DMS114 treated with DMSO at 0.1 percent for 48 hours (cell line): ENCODE data around the gene BICRA.
"Not testable (repeated sequence)": the region's sequence is repeated elsewhere in the genome, so short reads cannot be mapped to it uniquely, and the experiment has no call there.

Source experiments
- DNase-seq: peaks from one replicate; lab custom pipeline; 2025; ENCODE audit not compliant: unreplicated experiment; lab: John Stamatoyannopoulos, UW

BICRA gene

GRCh38 chr19:47660435-47660832 is 51.5 kb downstream of the BICRA start:
- no peak for DNase-seq

GRCh38 chr19:47661161-47661560 is 52.2 kb downstream of the BICRA start:
- DNase-seq = no peak

GRCh38 chr19:47661611-47662010 is 52.7 kb downstream of the BICRA start:
- DNase-seq = no peak

GRCh38 chr19:47663435-47663910 is 54.5 kb downstream of the BICRA start:
- no peak for DNase-seq

GRCh38 chr19:47663911-47664771 is 55.2 kb downstream of the BICRA start:
- no peak for DNase-seq

- not testable (repeated sequence) for DNase-seq
Observed at GRCh38 chr19:47668556-47668955, 59.6 kb downstream of the BICRA start.

GRCh38 chr19:47670736-47671135 is 61.8 kb downstream of the BICRA start:
- no peak for DNase-seq

GRCh38 chr19:47671499-47671898 is 62.6 kb downstream of the BICRA start:
- no peak for DNase-seq

GRCh38 chr19:47673426-47673825 is 64.5 kb downstream of the BICRA start:
- no peak for DNase-seq

GRCh38 chr19:47674548-47674947 is 65.6 kb downstream of the BICRA start:
- no peak for DNase-seq

- no peak for DNase-seq
Observed at GRCh38 chr19:47675271-47675670, 66.3 kb downstream of the BICRA start.

- DNase-seq = no peak
Observed at GRCh38 chr19:47675859-47676258, 66.9 kb downstream of the BICRA start.

GRCh38 chr19:47676811-47677210 is 67.9 kb downstream of the BICRA start:
- no peak for DNase-seq

GRCh38 chr19:47679251-47679900 is 70.4 kb downstream of the BICRA start:
- DNase-seq = no peak

- DNase-seq = no peak
Observed at GRCh38 chr19:47679922-47680857, 71.3 kb downstream of the BICRA start.

- DNase-seq = no peak
Observed at GRCh38 chr19:47680858-47681332, 72.0 kb downstream of the BICRA start.

- DNase-seq = no peak
Observed at GRCh38 chr19:47681388-47681787, 72.5 kb downstream of the BICRA start.

GRCh38 chr19:47681936-47682335 is 73.0 kb downstream of the BICRA start:
- DNase-seq = no peak

GRCh38 chr19:47682939-47683338 is 74.0 kb downstream of the BICRA start:
- DNase-seq = no peak

GRCh38 chr19:47686679-47687450 is 77.9 kb downstream of the BICRA start:
- DNase-seq = no peak
